RWPE1 (cell line): Measurements from ENCODE around the gene BRAP.
"Not testable (repeated sequence)": the region's sequence is repeated elsewhere in the genome, so short reads cannot be mapped to it uniquely, and the experiment has no call there.

Experiments
- CTCF ChIA-PET: fragments of 350-600 bp; sonication (Branson Sonifier 250); formaldehyde crosslinking; extraction: SDS; loops from one replicate; lab custom pipeline; 2021; lab: Yijun Ruan, JAX
- POLR2A ChIA-PET: fragments of 400-600 bp; formaldehyde crosslinking; extraction: SDS; loops from one replicate; lab custom pipeline; 2020; ENCODE audit warnings: antibody characterized with exemption; ENCODE audit not compliant: low non-redundant PET; lab: Yijun Ruan, JAX
- DNase-seq: peaks from one replicate; pipeline ENCODE4 v3.0.0; 2012; ENCODE audit warnings: low spot score
- H3K27ac ChIP-seq: fragments of 450-650 bp; 2 replicates; pipeline ENCODE4 v1.5.1; 2017
- CTCF ChIP-seq: fragments of 450-650 bp; conservative IDR thresholded peaks from 2 replicates; pipeline ENCODE4 v1.5.1; 2017; ENCODE audit warnings: low read depth, mild to moderate bottlenecking

Gene BRAP

DNA sequence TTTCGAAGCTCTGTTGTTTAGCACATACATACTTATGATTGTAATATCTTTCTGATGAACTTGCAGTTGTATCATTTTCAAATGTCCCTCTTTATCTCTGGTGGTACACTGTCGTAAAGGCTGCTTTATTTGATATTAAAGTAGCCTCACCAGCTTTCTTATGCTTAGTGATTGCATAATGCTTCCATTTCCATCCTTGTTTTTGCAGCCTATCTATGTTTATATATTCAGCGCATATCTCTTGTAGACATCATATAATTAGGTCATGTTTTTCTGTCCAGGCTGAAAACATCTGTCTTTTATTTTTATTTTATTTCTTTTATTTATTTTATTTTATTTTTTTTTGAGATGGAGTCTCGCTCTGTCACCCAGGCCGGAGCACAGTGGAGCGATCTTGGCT, 34.7 kb upstream of the BRAP start:
- ChIA-PET POLR2A (no interaction called here), CTCF (interaction anchor here (0.6 to 0.8 kb wide), 3 partner anchors 39 to 130 kb away, joined by 3 to 5 read pairs (median 3); no protein-coding TSS in a partner anchor)
- TF ChIP-seq CTCF: no peak
- H3K27ac ChIP-seq: no peak overlapping the region
- DNase-seq: no peak

- CTCF ChIA-PET, DNase-seq, H3K27ac ChIP-seq: not testable (repeated sequence)
- POLR2A ChIA-PET: interaction anchor here (0.7 kb wide), 1 partner anchor 63 kb away, joined by 3 read pairs; no protein-coding TSS in a partner anchor
These were observed 33.6 kb upstream of the BRAP start for GRCh38 chr12:111719316-111719715.

GRCh38 chr12:111715279-111715678, 29.5 kb upstream of the BRAP start:
- ChIA-PET POLR2A (no interaction called here), CTCF (interaction anchor here (0.7 kb wide), 1 partner anchor 39 kb away, joined by 3 read pairs; no protein-coding TSS in a partner anchor)
- TF ChIP-seq CTCF: no peak
- peak overlapping the region; percentile 40 for H3K27ac ChIP-seq
- DNase-seq: no peak

DNA sequence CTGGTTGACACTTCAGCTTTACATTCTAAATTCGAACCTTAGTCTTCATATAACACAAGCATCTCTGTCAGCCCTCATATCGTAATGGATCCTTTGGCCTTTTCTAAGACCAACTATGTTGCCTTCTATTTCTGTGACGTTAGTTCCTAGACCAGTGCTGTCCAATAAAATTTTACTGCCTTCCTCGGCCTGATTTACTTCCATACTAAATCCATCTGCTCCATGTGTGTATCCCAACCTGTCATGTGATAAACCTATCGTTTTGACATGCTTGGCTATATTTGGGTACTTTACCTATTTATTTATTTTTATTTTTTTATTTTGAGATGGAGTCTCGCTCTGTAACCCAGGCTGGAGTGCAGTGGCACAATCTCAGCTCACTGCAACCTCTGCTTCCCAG, 20.4 kb upstream of the BRAP start:
- ChIA-PET POLR2A (no interaction called here), CTCF (no interaction called here)
- no peak for DNase-seq
- no peak for TF ChIP-seq CTCF
- H3K27ac ChIP-seq: no peak overlapping the region

DNA sequence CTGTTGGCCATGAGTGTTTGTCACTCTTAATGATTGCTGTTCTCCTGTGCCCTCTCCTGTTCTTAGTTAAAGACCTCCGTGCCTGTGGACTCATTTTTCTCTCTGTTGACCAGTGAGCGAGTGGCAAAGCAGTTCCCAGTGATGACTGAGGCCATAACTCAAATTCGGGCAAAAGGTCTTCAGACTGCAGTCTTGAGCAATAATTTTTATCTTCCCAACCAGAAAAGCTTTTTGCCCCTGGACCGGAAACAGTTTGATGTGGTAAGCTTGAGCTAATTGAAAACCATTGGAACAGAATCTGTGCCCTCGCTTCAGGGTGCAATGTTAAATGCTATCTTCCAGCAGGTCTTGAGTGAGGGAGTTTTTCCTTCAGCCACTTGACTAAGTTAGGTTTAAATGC, 19.9 kb upstream of the BRAP start:
- ChIA-PET POLR2A (no interaction called here), CTCF (no interaction called here)
- no peak overlapping the region for H3K27ac ChIP-seq

GRCh38 chr12:111699962-111700361, 14.2 kb upstream of the BRAP start:
- CTCF ChIA-PET: no interaction called here
- POLR2A ChIA-PET: no interaction called here
- TF ChIP-seq CTCF: no peak
- DNase-seq: no peak
- no peak overlapping the region for H3K27ac ChIP-seq

More for the DNA sequence above, 19.9 kb upstream of the BRAP start:
- no peak for DNase-seq
- no peak for TF ChIP-seq CTCF

- no peak for TF ChIP-seq CTCF
- no peak overlapping the region for H3K27ac ChIP-seq
- no peak for DNase-seq
- POLR2A ChIA-PET: no interaction called here
- CTCF ChIA-PET: interaction anchor here (0.7 kb wide), 1 partner anchor 1079 kb away, joined by 3 read pairs; no protein-coding TSS in a partner anchor
These were observed 8.1 kb upstream of the BRAP start for GRCh38 chr12:111693818-111694217.
